NT2/D1 (cell line): ENCODE data around the gene ELOVL3.

Source experiments
- YY1 ChIP-seq: IDR thresholded peaks from 2 replicates; pipeline ENCODE4 v1.6.1; 2011; ENCODE audit not compliant: insufficient read length, insufficient read depth
- ZNF274 ChIP-seq: IDR thresholded peaks from 2 replicates; pipeline ENCODE4 v1.6.1; 2011; ENCODE audit warnings: mild to moderate bottlenecking, low read depth, low read length

GRCh38 chr10:102254426-102254825, 28.3 kb downstream of the ELOVL3 start:
- no peak for TF ChIP-seq YY1
- TF ChIP-seq ZNF274, result no peak
